Astrocyte (in vitro differentiated cells and primary cell): ENCODE results near the gene GPRIN1. TPM values are rescaled to one million over a fixed set of nuclear protein-coding genes. Genes with fewer than 3 reads are reported as not detected.

Source experiments
- DNase-seq: peaks from one replicate; pipeline ENCODE4 v3.0.0-alpha.2; 2010; ENCODE audit warnings: low read depth
- FAIRE-seq: peaks from 2 replicates; lab custom pipeline; 2011; peaks lifted over from hg19 to GRCh38; lab: Jason Lieb, UNC
- H2AFZ ChIP-seq: 2 replicates; pipeline ENCODE4 v1.6.0; 2012; ENCODE audit warnings: low read depth, low read length, inconsistent platforms
- H3K27ac ChIP-seq: 2 replicates; pipeline ENCODE4 v1.5.1; 2011; ENCODE audit warnings: low read depth, low read length, inconsistent platforms
- H3K27me3 ChIP-seq: 2 replicates; pipeline ENCODE4 v1.6.0; 2011; ENCODE audit warnings: low read length, inconsistent platforms; ENCODE audit not compliant: insufficient read depth
- H3K36me3 ChIP-seq: 2 replicates; pipeline ENCODE4 v1.5.1; 2011; ENCODE audit warnings: low read length, inconsistent platforms; ENCODE audit not compliant: insufficient read depth
- H3K4me1 ChIP-seq: 2 replicates; pipeline ENCODE4 v1.5.1; 2011; ENCODE audit warnings: low read length, inconsistent platforms; ENCODE audit not compliant: insufficient read depth
- H3K4me2 ChIP-seq: 2 replicates; pipeline ENCODE4 v1.6.0; 2012; ENCODE audit warnings: low read length, inconsistent platforms
- H3K4me3 ChIP-seq: 2 replicates; pipeline ENCODE4 v1.5.1; 2011; ENCODE audit warnings: low read depth, mild to moderate bottlenecking, low read length, inconsistent platforms; ENCODE audit not compliant: insufficient read depth
- H3K79me2 ChIP-seq: 2 replicates; pipeline ENCODE4 v1.6.0; 2012; ENCODE audit warnings: mild to moderate bottlenecking, low read length, inconsistent platforms; ENCODE audit not compliant: insufficient read depth
- H3K9ac ChIP-seq: 2 replicates; pipeline ENCODE4 v1.6.0; 2012; ENCODE audit warnings: mild to moderate bottlenecking, low read length, inconsistent platforms
- H3K9me3 ChIP-seq: 2 replicates; pipeline ENCODE4 v1.5.1; 2012; ENCODE audit warnings: low read depth, mild to moderate bottlenecking, low read length, inconsistent platforms; ENCODE audit not compliant: insufficient read depth
- H4K20me1 ChIP-seq: 2 replicates; pipeline ENCODE4 v1.6.0; 2012; ENCODE audit warnings: low read length, inconsistent platforms; ENCODE audit not compliant: insufficient read depth
- H3K27ac Mint-ChIP-seq: one replicate; pipeline ENCODE4 v1.8.0; 2021; ENCODE audit warnings: mild to moderate bottlenecking, mixed read lengths; ENCODE audit not compliant: unreplicated experiment
- H3K27me3 Mint-ChIP-seq: one replicate; pipeline ENCODE4 v1.8.0; 2021; ENCODE audit warnings: low read depth, mixed read lengths; ENCODE audit not compliant: unreplicated experiment
- H3K36me3 Mint-ChIP-seq: one replicate; pipeline ENCODE4 v1.8.0; 2021; ENCODE audit warnings: low read depth, mixed read lengths; ENCODE audit not compliant: unreplicated experiment
- H3K4me1 Mint-ChIP-seq: one replicate; pipeline ENCODE4 v1.8.0; 2021; ENCODE audit warnings: low read depth, mixed read lengths; ENCODE audit not compliant: unreplicated experiment
- H3K4me3 Mint-ChIP-seq: one replicate; pipeline ENCODE4 v1.8.0; 2021; ENCODE audit warnings: mild to moderate bottlenecking, moderate library complexity, mixed read lengths; ENCODE audit not compliant: unreplicated experiment
- H3K9me3 Mint-ChIP-seq: one replicate; pipeline ENCODE4 v1.8.0; 2021; ENCODE audit warnings: mild to moderate bottlenecking, mixed read lengths; ENCODE audit not compliant: unreplicated experiment
- CTCF ChIP-seq: IDR thresholded peaks from 2 replicates; pipeline ENCODE4 v1.5.1; 2011; ENCODE audit warnings: low read depth, mild to moderate bottlenecking, inconsistent platforms, low read length, moderate library complexity; ENCODE audit not compliant: insufficient read depth
- EZH2 ChIP-seq: IDR thresholded peaks from 2 replicates; pipeline ENCODE4 v1.6.1; 2012; ENCODE audit warnings: mild to moderate bottlenecking, low read length, inconsistent platforms; ENCODE audit not compliant: insufficient read depth
- total RNA-seq: library from RNA; stranded (reverse); gene quantifications from 2 replicates; pipeline ENCODE4 v1.2.1, GENCODE V29; 2021

Gene GPRIN1
- total RNA-seq, 1 donor from 2014 or later, result 6.8 TPM

DNA sequence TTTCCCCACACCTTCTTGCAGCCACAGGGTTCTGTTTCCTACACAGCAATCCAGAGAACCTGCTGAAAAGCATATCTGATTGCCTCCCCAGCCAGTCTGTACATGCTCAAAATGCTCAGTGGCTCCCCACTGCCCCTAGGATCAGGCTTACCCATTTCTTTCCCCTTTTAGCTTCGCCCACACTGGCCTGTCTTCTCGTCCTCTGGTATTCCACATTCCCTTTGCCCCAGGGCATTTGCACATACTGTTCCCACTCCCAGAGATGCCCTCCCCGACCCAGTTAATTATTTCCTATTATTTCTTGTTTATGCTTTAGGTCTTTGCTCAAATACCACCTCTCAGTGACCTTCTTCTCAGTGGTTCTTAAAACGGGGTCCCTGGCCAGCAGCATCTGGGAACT, 30.7 kb upstream of the GPRIN1 start:
- Histone ChIP-seq H3K27ac (no peak overlapping the region), H3K79me2 (no peaks in the 10 kb centered on the region), H2AFZ (no peak overlapping the region), H3K9me3 (no peaks in the 10 kb centered on the region), H3K4me2 (no peak overlapping the region), H3K9ac (no peak overlapping the region), H3K36me3 (no peaks in the 10 kb centered on the region), H3K4me1 (no peaks in the 10 kb centered on the region), H3K4me3 (no peak overlapping the region), H4K20me1 (no peaks in the 10 kb centered on the region), H3K27me3 (peaks cover 7% of the 10 kb centered on the region)
- Mint-ChIP-seq H3K4me1 (no peaks in the 10 kb centered on the region), H3K9me3 (peaks cover 4% of the 10 kb centered on the region), H3K27ac (no peak overlapping the region), H3K4me3 (no peak overlapping the region), H3K36me3 (no peaks in the 10 kb centered on the region), H3K27me3 (peaks cover 48% of the 10 kb centered on the region)
- FAIRE-seq, result no peak
- DNase-seq, result no peak
- TF ChIP-seq EZH2, result no peak
- TF ChIP-seq CTCF, result no peak

- Mint-ChIP-seq H3K27ac (no peak overlapping the region), H3K27me3 (peaks cover 52% of the 10 kb centered on the region), H3K36me3 (no peaks in the 10 kb centered on the region), H3K9me3 (peaks cover 7% of the 10 kb centered on the region), H3K4me1 (no peaks in the 10 kb centered on the region), H3K4me3 (no peak overlapping the region)
- Histone ChIP-seq H3K9ac (no peak overlapping the region), H3K4me1 (no peaks in the 10 kb centered on the region), H3K4me3 (no peak overlapping the region), H2AFZ (no peak overlapping the region), H4K20me1 (no peaks in the 10 kb centered on the region), H3K27me3 (peaks cover 12% of the 10 kb centered on the region), H3K79me2 (no peaks in the 10 kb centered on the region), H3K4me2 (no peak overlapping the region), H3K27ac (no peak overlapping the region), H3K9me3 (no peaks in the 10 kb centered on the region), H3K36me3 (no peaks in the 10 kb centered on the region)
- DNase-seq (no peak), FAIRE-seq (no peak)
- no peak for TF ChIP-seq EZH2
- TF ChIP-seq CTCF, result no peak
Observed at GRCh38 chr5:176639981-176640380, 30.0 kb upstream of the GPRIN1 start.

DNA sequence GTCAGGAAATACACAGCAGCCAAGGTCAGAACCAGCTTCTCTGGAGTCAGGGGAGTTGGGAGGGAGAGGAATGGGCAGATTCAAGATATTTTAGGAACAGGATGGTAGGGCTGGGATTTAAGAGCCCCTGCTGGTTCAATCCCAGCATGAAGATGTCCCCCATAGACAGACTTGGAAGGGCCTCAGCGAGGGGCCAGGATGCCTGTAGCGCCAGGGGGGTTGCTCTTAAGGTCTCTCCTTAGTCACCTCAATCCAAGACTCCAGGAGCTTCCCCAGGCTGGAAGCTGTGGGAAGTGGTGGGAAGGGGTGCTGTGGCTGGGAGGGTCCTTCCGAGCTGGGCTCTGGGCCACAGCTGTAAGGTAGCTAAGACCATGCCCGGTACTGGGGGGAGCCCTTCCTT, 29.3 kb upstream of the GPRIN1 start:
- FAIRE-seq, result no peak

More for the DNA sequence above, 29.3 kb upstream of the GPRIN1 start:
- Mint-ChIP-seq H3K4me1 (no peaks in the 10 kb centered on the region), H3K27me3 (peaks cover 57% of the 10 kb centered on the region), H3K36me3 (no peaks in the 10 kb centered on the region), H3K9me3 (peaks cover 7% of the 10 kb centered on the region), H3K4me3 (no peak overlapping the region), H3K27ac (peak overlapping the region; percentile 55)
- Histone ChIP-seq H3K9me3 (no peaks in the 10 kb centered on the region), H3K4me3 (no peak overlapping the region), H4K20me1 (no peaks in the 10 kb centered on the region), H3K27me3 (peaks cover 14% of the 10 kb centered on the region), H3K27ac (no peak overlapping the region), H2AFZ (no peak overlapping the region), H3K36me3 (no peaks in the 10 kb centered on the region), H3K4me1 (no peaks in the 10 kb centered on the region), H3K9ac (no peak overlapping the region), H3K79me2 (no peaks in the 10 kb centered on the region), H3K4me2 (no peak overlapping the region)
- no peak for DNase-seq
- TF ChIP-seq CTCF (no peak), EZH2 (no peak)
